Measurements from ENCODE around the gene KCNQ1. TPM values are rescaled to one million over a fixed set of nuclear protein-coding genes. Genes with fewer than 3 reads are reported as not detected.

Gene KCNQ1
- total and polyA plus RNA-seq, 9 of the 15 experiments (the other 6 are each of a cell fraction or from before 2014, with no cell fraction given): 0.44 TPM; not detected in 8

DNA sequence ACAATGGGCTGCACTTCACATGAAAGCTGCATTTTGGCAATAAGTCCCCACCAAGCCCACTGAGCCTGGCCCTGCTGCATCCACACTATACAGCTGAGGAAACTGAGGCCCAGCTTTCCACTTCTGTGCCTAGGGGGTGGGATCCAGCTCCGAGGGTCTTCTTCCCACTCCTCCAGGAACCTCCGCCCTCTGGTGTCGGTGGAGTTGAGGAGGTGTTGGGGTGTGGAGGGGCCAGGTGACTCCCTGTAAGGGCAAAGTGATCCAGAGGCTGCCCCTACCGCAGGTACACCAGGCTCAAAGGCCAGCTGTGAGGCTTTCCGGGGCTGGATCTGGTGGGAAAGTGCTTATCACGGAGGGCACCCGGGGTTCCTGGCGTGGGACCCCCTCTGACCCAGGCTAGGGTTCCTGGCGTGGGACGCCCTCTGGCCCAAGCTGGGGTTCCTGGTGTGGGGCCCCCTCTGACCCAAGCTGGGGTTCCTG lies 125.0 kb downstream of the KCNQ1 start:
- Histone ChIP-seq H3K36me3 (ENCODE audit: control insufficient read depth, insufficient read depth, low read length) (no peaks in the 10 kb centered on the region), H3K9ac (ENCODE audit: insufficient read depth in 1 of 2, low read depth in 2 of 2, low read length in 2 of 2) (no peak overlapping the region), H3K4me1 (replicated peaks in 1 of 2; ENCODE audit: control insufficient read depth in 2 of 2, insufficient read depth in 2 of 2, low read length in 2 of 2) (peaks cover 0 to 50% of the 10 kb centered on the region in 2 experiments; a peak in 4 of 5 replicates), H3K9me1 (ENCODE audit: control insufficient read depth, insufficient read depth, low read length) (peaks cover 2% of the 10 kb centered on the region), H3K27ac (ENCODE audit: extremely low read depth, low read depth, low read length) (no peak overlapping the region), H4K20me1 (replicated peaks; ENCODE audit: control insufficient read depth, insufficient read depth, low read length) (0 out of 2 replicates have a peak, but pooled peaks cover 4% of the 10 kb centered on the region), H3K4me3 (no peak overlapping the region), H3K4me2 (ENCODE audit: insufficient read depth, low read length) (no peak overlapping the region), H3K79me2 (ENCODE audit: control insufficient read depth, insufficient read depth, low read length) (no peaks in the 10 kb centered on the region), H3K27me3 (ENCODE audit: control insufficient read depth in 2 of 2, insufficient read depth in 2 of 2, low read length in 2 of 2) (peaks cover 7 to 31% of the 10 kb centered on the region in 2 experiments), H2AFZ (ENCODE audit: low read depth, low read length) (no peak overlapping the region), H3K9me3 (replicated peaks; ENCODE audit: control insufficient read depth, insufficient read depth, low read depth, low read length) (no peaks in the 10 kb centered on the region)
- no peak for FAIRE-seq
- CTCF ChIA-PET (ENCODE audit: low intra/inter-chr PET ratio): no interaction called here
- intact Hi-C loops (cut with micrococcal nuclease): loop anchor here (10.0 kb wide), 1 partner anchor 315 kb away; the partner anchor contains the start of gene CDKN1C
- no TSS peak for BruUV-seq (replicated peaks)
- in situ Hi-C loops (cut with MboI): no loop called here
- DNase-seq (ENCODE audit: extremely low read depth in 1 of 4, low spot score in 3 of 4): no peak
- no peak for ATAC-seq
- POLR2A ChIA-PET: no interaction called here
- 42% methylated on average over 9 of the region's 10 CpGs for WGBS (ENCODE audit: insufficient coverage, low coverage, missing lambda C conversion rate)
- TF ChIP-seq E2F8 (IDR thresholded peaks at IDR 0.05; ENCODE audit: low read depth, partially characterized antibody): no peak
- no peak for TF ChIP-seq KLF13 (tag; IDR thresholded peaks at IDR 0.05; ENCODE audit: borderline replicate concordance, low read depth)
- TF ChIP-seq NCOA4 (IDR thresholded peaks at IDR 0.05; ENCODE audit: partially characterized antibody): no peak
- TF ChIP-seq CHD2 (IDR thresholded peaks at IDR 0.05; ENCODE audit: low read depth, low read length): no peak
- TF ChIP-seq POLR2H (tag; IDR thresholded peaks at IDR 0.05; ENCODE audit: low read depth): no peak
- no peak for TF ChIP-seq ZNF780A (CRISPR knock-in tag; IDR thresholded peaks at IDR 0.05)
- no peak for TF ChIP-seq ZNF586 (CRISPR knock-in tag; conservative IDR thresholded peaks at IDR 0.05)
- no peak for TF ChIP-seq YY1 (IDR thresholded peaks at IDR 0.05; ENCODE audit: borderline replicate concordance in 1 of 3, control insufficient read depth in 1 of 3, extremely low read depth in 1 of 3, insufficient read depth in 3 of 3, insufficient read length in 1 of 3, insufficient replicate concordance in 2 of 3, low read depth in 1 of 3, low read length in 2 of 3)
